HG03139 (cell line): ENCODE data around the gene GGPS1.
A peak's percentile ranks its signal among the peaks of the same experiment; 100 is the strongest.
"Not testable (repeated sequence)": the region's sequence is repeated elsewhere in the genome, so short reads cannot be mapped to it uniquely, and the experiment has no call there.

Experiments
- ATAC-seq: cut with Tn5 transposase; IDR thresholded peaks from one replicate; pipeline ENCODE4 v1.9.1; 2021; ENCODE audit not compliant: unreplicated experiment

The GGPS1 gene

DNA sequence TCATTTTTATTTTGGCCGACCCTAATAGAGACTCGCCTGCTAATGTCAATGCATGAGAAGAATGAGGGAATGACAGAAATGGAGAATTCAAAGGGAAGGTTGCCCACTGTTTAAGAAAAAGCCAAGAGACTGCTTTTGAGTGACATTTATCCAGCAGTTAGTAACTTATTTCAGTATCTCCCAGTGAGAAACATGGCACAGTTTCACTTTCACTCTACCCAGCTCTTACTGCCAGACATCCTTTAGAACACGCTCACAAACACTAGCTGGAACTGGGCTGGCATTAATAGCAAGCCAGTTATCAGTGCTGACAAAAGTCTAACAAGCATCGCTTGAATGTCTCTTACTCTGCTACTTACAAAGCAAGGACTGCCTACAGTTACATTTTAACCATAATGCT lies 8.5 kb downstream of the GGPS1 start:
- no peak for ATAC-seq

DNA sequence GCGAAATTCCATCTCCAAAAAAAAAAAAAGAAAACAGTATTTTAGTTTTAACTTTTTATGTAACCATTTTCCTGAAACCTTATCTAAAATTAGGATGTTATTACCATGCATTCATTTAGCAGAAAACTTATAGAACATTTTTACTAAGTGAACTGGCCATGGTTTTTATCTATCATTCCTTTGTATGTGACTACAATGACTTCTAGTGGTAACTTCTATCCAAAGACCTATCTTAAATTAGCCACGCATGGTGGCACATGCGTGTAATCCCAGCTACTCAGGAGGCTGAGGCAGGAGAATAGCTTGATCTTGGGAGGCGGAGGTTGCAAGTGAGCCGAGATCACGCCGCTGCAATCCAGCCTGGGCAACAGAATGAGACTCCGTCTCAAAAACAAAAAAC lies 11.4 kb downstream of the GGPS1 start:
- no peak for ATAC-seq

DNA sequence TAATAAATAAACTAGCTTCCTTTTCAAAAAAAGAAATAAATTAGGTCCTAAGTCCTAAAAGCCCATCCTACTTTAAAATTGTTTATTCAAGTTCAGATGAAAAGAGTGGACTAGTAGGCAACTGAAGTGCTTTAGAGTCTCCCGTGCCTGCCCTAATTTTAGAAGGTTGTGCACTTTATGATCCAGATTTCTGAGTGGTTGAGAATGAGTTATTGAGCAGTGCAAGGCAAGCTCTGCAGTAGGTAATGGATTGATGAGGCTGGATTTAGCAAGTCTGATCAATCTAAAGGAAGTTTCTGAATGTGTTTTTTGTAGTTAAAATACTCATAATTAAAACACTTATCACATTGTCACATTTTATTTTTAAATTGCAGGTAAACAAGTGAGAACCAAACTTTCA lies 13.0 kb downstream of the GGPS1 start:
- no peak for ATAC-seq

DNA sequence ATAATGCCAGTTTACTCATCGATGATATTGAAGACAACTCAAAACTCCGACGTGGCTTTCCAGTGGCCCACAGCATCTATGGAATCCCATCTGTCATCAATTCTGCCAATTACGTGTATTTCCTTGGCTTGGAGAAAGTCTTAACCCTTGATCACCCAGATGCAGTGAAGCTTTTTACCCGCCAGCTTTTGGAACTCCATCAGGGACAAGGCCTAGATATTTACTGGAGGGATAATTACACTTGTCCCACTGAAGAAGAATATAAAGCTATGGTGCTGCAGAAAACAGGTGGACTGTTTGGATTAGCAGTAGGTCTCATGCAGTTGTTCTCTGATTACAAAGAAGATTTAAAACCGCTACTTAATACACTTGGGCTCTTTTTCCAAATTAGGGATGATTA lies 13.7 kb downstream of the GGPS1 start:
- ATAC-seq: no peak

DNA sequence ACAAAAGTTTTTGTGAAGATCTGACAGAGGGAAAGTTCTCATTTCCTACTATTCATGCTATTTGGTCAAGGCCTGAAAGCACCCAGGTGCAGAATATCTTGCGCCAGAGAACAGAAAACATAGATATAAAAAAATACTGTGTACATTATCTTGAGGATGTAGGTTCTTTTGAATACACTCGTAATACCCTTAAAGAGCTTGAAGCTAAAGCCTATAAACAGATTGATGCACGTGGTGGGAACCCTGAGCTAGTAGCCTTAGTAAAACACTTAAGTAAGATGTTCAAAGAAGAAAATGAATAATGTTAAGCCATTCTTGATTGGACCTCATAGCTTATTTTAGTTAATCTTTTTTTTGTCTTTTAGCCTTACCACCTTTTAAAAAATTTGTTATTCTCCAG lies 14.1 kb downstream of the GGPS1 start:
- no peak for ATAC-seq

DNA sequence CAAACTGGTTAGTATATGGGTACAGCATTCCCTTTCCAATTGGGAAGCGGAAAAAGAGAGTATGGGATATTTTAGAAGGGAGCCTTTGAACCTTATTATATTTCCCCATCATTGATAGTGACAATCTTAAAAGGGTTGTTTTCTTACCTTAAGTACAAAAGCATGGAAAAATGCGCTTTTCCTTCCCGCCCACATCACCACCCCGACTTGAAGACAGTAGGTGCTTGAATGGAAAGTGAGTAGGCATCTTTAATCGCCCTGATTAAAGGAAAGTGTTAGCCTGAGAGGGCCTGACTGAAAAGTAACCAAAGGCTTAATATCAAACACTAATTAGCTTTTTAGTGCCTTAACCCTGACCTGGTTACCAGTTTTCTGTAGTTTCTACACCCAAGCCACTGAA lies 15.4 kb downstream of the GGPS1 start:
- ATAC-seq: no peak

DNA sequence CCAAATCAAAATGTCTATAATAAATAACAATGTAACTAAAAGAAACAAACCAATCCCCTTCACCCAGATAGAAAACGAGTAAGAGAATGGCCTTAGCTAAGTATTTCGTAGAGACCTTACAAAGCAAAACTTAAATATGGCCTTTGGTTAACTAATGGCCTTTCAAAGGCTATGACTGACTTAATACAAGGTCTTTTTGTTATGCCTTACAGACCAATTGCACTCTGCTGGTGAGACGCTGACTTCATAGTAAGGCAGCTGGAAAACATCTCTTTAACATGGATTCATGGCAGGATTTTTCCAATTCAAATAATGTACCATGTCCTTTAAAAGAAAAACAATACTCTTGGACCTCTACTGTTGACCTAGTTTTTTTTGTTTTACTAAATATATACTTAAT lies 23.1 kb downstream of the GGPS1 start:
- ATAC-seq: no peak

DNA sequence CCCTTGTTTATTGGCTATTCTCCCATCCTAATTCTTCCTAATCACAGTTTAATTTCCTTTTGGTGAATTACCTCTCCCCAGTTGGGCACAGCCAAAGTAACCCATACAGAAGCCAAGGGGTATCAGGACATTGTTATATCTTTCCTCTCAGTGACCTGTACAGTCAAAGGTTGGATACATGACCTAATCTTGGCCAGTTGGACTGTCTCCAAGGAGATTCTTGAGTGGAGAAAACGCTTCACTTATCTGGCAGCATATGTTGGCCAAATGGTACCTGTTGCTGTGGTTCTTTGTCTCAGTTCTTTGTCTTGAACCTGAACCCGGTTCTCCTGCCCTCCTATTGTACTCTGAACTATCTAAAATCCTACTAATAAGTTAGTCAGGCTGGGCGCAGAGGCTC lies 23.5 kb downstream of the GGPS1 start:
- no peak for ATAC-seq

DNA sequence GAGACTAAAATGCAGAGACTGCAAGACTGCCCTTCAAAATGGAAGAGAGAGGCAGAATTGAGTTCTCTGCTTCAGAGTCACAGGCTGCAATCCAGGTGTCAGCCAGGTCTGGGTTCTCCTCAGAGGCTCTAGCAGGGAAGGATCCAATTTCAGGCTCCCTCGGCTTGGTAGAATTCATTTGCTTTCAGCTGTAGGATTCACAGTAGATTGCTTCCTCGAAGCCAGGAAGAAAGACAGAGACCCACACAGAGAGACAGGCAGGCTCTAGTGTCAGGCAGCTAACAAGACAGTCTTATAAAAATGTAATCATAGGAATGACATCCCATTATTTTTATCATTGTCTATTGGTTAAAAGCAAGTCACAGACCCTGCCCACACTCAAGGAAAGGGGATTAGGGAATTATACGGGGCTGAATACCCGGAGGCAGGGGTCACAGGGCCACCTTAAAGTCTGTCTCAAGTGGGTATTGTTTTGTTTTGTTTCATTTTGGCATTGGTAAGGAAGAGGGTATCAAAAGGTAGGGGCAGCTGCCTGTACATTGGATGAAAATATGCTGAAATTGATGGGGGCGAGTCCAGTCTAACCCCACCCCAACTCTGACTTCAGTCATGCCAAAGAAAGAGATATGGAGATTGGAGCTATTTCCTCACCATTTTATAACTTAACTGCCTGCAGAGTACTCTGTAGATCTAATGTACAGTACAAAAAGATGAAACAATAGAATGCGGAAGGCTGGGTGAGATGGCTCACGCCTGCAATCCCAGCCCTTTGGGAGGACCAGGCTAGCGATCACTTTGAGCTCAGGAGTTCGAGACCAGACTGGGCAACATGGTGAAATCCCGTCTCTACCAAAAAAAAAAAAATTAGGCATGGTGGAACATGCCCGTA lies 29.4 kb downstream of the GGPS1 start:
- no peak for ATAC-seq

DNA sequence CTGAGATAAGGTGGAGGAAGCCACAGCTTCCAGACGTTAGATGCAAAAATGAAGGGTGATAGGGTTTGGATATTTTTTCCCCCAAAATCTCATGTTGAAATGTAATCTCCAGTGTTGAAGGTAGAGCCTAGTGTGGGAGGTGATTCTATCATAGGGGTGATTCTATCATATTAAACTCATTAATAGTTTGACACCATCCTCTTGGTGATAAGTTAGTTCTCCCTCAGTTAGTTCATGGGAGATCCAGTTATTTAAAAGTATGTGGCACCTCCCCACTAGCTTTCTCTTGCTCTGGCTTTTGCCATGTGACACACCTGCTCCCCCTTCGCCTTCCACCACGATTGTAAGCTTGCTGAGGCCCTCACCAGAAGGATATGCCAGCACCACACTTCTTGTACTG lies 30.5 kb downstream of the GGPS1 start:
- no peak for ATAC-seq

DNA sequence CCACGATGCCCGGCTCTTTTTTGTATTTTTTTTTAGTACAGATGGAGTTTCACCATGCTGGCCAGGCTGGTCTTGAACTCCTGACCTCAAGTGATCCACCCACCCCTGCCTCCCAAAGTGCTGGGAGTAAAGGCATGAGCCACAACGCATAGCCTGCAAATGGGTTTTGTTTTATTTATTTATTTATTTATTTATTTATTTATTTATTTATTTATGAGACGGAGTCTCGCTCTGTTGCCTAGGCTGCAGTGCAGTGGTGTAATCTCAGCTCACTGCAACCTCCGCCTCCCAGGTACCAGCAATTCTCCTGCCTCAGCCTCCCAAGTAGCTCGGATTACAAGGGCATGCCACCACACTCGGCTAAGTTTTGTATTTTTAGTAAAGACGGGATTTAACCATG lies 35.8 kb downstream of the GGPS1 start:
- not testable (repeated sequence) for ATAC-seq

DNA sequence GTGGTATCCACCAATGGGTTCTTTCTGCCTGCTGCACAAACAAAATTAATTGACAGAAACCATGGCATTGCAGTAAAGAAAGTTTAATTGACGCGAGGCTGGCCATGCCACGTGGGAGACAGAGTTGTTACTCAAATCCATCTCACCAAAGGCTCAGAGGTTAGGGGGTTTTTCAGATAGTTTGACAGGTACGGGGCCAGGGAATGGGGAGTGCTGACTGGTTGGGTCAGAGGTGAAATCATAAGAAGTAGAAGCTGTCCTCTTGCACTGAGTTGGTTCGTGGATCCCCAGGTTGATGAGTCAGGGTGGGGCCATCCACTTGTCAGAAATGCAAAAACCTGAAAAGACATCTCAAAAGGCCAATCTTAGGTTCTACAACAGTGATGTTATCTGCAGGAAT lies 37.9 kb downstream of the GGPS1 start:
- ATAC-seq: no peak

DNA sequence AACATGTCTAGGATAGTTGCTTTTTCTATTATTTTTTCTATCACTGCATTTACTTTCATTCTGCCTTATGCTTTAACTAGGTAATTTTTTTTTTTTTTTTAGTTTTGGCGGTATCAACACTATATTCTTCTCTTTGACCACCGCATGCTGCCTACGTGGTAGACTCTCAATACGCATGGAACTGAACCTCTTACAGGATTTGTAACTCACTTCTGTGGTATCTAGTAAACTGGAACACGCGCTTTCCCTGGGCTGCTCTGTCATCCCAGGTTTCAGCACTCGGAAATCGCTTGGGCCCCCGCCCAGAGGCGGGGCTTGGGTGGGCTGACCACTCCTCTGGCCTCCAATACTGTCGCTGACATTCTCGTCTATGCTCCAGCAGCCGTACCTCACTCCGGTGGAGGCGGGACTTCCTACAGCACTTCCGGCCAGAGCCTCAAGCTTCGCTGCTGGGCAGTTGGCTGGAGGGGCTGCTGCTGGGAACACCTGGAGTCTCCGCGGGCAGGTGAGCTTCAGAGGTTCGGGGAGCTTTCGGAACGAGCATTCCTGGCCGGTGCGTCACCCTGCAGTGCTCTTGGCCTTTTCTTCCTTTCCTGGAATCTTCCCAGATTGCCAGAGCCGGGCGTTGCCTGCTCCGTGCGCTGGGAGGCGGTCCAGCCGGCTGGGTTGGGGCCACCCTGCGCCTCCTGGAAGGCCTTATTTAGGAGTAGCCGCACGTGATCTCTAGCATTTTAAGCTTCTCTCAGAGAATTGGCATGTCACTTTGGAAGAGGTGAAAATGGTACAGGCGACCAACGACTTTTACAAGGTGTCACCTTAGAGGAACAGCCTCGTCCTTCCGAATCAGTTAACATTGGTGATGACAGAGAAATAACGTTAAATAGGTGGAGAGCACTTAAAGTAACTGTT lies 38.9 kb downstream of the GGPS1 start, which contains the start of gene TBCE:
Gene TBCE (plus strand): TSS at position 428 of the 909 bp plus-strand sequence. CDS start 12,623 bp downstream, outside the sequence.
- ATAC-seq: peak; percentile 100

DNA sequence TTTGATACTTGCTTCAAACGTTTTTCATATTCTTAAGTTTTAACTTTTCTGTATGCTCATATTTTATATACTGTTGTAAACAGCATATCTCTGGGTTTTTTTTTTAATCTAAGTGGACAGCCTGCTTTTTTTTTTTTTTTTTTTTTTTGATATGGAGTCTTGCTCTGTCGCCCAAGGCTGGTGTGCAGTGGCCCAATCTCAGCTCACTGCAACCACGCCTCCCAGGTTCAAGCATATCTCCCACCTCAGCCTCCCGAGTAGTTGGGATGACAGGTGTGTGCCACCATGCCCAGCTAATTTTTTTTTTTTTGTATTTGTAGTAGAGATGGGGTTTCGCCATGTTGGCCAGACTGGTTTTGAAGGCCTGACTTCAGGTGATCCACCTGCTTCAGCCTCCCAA lies 40.1 kb downstream of the GGPS1 start:
- ATAC-seq: no peak

DNA sequence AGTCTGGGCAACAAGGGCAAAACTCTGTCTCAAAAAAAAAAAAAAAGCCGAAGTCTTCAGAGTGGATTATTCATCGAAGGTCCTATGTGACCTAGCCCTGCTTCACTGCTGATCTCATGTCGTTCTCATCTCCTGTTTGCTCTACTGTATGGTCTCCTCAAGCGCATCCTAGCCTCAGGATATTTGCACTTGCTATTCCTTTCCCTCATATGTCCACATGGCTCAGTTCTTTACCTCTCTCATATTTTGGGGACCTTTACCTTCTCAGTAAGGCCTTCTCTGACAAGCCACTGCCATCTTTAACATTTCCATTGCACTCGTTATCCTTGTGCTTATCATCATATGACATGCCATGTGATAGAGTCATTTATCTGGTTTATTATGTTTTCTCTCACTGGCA lies 41.4 kb downstream of the GGPS1 start:
- no peak for ATAC-seq

DNA sequence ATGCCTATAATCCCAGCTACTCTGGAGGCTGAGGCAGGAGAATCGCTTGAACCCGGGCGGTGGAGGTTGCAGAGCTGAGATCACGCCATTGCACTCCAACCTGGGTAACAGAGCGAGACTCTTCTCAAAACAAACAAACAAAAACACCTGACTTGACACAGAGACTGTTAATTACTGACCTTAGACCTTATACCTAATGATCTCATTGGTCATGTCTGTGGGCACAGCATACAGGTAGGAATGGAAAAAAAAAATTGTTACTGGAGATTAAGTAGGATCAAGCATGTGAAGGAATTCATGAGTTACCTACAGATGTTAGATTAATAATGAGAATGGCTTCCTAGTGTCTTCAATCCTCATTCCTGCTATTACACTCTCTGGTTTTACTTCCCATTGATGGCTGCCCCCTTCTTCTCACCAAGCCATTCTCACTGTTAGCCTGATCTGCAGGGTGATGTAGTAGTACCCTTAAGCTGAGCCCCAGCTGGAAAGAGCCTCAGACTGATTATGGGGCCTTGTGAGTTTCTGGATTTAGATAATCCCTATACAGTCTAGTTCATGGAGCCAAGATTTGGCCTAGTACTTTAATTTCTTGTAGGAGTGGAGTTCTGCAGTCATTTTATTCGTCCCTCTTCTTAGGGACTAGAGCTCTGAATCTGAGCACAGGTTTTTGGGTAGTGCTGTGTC lies 47.7 kb downstream of the GGPS1 start:
- no peak for ATAC-seq

DNA sequence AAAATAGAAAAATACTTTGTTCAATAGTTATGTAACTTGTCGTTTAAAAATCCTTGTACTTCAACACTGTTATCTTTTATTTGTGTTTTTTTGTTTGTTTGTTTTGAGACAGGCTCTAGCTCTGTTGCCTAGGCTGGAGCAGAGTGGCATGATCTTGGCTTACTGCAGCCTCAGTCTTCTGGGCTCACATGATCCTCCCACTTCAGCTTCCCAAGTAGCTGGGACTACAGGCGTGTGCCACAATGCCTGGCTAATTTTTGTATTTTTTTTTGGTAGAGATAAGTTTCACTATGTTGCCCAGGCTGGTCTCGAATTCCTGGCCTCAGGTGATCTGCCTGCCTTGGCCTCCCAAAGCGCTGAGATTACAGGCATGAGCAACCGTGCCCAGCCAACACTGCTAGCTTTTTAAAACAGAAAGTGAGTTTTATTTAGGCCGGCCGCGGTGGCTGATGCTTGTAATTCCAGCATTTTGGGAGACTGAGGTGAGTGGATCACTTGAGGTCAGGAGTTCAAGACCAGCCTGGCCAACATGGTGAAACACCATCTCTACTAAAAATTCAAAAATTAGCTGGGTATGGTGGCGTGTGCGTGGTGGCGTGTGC lies 49.9 kb downstream of the GGPS1 start:
- ATAC-seq: not testable (repeated sequence)

DNA sequence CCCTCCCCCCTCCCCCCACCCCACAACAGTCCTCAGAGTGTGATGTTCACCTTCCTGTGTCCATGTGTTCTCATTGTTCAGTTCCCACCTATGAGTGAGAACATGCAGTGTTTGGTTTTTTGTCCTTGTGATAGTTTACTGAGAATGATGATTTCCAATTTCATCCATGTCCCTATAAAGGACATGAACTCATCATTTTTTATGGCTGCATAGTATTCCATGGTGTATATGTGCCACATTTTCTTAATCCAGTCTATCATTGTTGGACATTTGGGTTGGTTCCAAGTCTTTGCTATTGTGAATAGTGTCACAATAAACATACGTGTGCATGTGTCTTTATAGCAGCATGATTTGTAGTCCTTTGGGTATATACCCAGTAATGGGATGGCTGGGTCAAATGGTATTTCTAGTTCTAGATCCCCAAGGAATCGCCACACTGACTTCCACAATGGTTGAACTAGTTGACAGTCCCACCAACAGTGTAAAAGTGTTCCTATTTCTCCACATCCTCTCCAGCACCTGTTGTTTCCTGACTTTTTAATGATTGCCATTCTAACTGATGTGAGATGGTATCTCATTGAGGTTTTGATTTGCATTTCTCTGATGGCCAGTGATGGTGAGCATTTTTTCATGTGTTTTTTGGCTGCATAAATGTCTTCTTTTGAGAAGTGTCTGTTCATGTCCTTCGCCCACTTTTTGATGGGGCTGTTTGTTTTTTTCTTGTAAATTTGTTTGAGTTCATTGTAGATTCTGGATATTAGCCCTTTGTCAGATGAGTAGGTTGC lies 53.8 kb downstream of the GGPS1 start:
- not testable (repeated sequence) for ATAC-seq

DNA sequence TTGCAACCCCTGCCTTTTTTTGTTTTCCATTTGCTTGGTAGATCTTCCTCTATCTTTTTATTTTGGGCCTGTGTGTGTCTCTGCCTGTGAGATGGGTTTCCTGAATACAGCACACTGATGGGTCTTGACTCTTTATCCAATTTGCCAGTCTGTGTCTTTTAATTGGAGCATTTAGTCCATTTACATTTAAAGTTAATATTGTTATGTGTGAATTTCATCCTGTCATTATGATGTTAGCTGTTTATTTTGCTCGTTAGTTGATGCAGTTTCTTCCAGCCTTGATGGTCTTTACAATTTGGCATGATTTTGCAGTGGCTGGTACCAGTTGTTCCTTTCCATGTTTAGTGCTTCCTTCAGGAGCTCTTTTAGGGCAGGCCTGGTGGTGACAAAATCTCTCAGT lies 57.3 kb downstream of the GGPS1 start:
- not testable (repeated sequence) for ATAC-seq

DNA sequence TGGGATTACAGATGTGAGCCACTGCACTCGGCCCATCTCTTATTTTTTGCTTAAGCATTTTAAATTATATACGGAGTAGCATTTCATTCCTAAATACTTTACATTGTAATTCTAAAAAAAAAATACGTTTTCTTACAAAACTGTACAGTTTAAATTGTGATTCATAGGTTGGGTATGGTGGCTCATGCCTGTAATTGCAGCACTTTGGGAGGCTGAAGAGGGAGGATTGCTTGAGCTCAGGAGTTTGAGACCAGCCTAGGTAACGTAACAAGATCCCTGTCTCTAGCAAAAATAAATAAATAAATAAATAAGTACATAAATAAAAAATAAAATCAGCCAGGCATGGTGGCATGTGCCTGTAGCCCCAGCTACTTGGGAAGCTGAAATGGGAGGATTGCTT lies 63.5 kb downstream of the GGPS1 start:
- ATAC-seq: no peak
